ENCODE measurements around the gene OR2T10. TPM values are rescaled to one million over a fixed set of nuclear protein-coding genes. Genes with fewer than 3 reads are reported as not detected.
"Not testable (repeated sequence)": the region's sequence is repeated elsewhere in the genome, so short reads cannot be mapped to it uniquely, and the experiment has no call there.

The OR2T10 gene
- polyA plus RNA-seq, 1 experiment = not detected

DNA sequence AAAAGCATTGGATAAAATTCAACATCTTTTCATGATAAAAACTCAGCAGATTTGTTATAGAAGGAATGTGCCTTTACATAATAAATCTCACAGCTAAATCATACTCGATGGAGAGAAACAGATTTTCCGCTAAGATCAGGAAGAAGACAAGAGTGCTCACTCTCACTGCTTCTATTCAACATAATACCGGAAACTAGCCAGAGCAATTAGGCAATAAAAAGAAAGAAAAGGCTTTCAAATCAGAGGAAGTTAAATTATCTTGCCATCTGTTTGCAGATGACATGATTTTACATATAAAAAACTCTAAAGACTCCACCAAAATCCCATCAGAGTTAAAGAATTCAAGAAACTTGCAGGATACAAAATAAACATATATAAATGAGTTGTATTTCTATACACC lies 26.7 kb downstream of the OR2T10 start:
- CTCF ChIA-PET; POLR2A ChIA-PET; DNase-seq (ENCODE audit: low read depth): not testable (repeated sequence)

DNA sequence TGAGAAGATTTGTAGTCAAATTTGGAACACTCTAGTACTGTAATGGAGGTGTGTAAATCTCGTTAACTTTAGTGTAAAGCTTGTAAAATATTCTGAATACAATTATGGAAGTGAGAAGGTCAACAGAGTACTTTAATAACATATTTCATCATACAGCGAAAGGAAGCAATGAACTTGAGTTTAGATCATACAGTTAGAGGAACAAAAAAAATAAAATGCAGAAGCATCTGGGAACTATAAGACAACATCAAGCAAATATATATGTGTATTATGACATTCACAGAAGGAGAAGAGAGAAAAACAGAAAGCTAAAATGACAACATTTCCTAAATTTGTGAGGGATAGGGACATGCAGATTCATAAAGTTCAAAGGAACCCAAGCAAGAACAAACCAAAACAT lies 28.5 kb downstream of the OR2T10 start:
- DNase-seq (ENCODE audit: low read depth); CTCF ChIA-PET: not testable (repeated sequence)

More for the DNA sequence above, 26.7 kb downstream of the OR2T10 start:
- H3K4me3 ChIP-seq (ENCODE audit: low read depth, low read length); H3K27me3 ChIP-seq (ENCODE audit: control insufficient read depth, insufficient read depth, low read length); H3K36me3 ChIP-seq (ENCODE audit: control insufficient read depth, insufficient read depth, low read length): not testable (repeated sequence)

DNA sequence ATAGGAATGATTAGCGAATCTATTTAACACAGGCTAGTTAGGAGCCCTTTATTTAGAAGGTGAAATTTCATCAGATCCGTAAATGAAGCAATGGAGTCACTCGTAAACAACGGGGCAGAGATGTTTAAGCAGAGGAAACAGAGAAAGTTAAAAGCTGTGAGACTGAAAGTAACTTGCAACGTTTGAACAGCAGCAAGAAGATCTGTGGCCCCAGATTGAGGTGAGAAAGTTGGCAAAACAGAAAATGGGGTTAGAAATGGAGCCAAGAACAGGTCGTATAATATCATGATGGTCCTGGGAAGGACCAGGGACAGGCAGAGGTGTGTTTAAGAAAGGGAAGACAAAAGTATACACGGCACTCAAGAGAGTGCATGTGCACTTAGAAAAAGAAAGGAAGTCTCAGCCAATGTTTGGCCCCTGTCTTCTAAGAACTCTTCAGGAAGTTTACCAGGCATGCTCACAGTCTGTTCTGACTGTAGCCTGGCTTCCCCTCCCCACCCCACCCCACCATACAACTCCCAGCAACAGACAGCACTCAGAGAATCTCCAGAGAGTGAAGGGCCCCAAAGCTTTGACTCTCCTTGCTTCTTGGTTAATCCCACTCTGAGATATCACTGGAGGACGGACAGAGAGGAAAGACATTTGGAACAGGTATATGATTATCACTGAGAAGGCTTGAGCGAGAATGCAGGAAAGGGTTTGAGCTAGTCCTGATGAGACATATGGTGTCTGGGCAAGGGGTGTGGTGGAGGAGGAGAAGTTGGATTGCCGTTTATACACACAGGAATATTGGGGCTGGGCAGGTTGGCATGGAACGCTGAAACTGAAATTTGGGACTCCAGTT lies 31.7 kb downstream of the OR2T10 start:
- CTCF ChIA-PET; H3K4me3 ChIP-seq (ENCODE audit: low read depth, low read length); H3K27me3 ChIP-seq (ENCODE audit: control insufficient read depth, insufficient read depth, low read length); H3K36me3 ChIP-seq (ENCODE audit: control insufficient read depth, insufficient read depth, low read length); POLR2A ChIA-PET; DNase-seq (ENCODE audit: low read depth): not testable (repeated sequence)

More for the DNA sequence above, 28.5 kb downstream of the OR2T10 start:
- H3K36me3 ChIP-seq (ENCODE audit: control insufficient read depth, insufficient read depth, low read length); H3K27me3 ChIP-seq (ENCODE audit: control insufficient read depth, insufficient read depth, low read length); H3K4me3 ChIP-seq (ENCODE audit: low read depth, low read length); POLR2A ChIA-PET: not testable (repeated sequence)

DNA sequence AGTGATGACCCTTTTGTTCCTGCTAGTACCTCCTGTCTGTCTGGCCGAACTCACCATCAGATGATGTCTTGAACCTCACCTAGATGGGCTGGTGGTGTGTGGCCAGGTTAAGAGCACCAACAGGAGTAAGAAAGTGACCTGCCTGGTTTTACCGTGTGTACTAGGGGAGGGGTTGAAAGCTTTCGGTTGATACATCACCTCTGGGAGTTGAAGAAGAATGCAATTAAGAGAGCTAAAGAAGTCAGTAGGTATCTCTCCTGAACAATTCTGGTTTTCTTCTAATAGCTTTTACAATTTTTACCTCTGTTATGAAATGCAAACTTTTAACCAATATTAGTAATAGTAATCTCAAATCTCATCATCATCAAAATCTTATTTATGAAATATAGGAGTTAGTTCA lies 34.8 kb downstream of the OR2T10 start, which contains the start of gene OR2T29:
Gene OR2T29, minus strand, starts transcription at position 101 of the 400 bp plus-strand sequence. CDS start 3,281 bp downstream, outside the sequence.
- POLR2A ChIA-PET; H3K4me3 ChIP-seq (ENCODE audit: low read depth, low read length); H3K27me3 ChIP-seq (ENCODE audit: control insufficient read depth, insufficient read depth, low read length); DNase-seq (ENCODE audit: low read depth); H3K36me3 ChIP-seq (ENCODE audit: control insufficient read depth, insufficient read depth, low read length); CTCF ChIA-PET: not testable (repeated sequence)

DNA sequence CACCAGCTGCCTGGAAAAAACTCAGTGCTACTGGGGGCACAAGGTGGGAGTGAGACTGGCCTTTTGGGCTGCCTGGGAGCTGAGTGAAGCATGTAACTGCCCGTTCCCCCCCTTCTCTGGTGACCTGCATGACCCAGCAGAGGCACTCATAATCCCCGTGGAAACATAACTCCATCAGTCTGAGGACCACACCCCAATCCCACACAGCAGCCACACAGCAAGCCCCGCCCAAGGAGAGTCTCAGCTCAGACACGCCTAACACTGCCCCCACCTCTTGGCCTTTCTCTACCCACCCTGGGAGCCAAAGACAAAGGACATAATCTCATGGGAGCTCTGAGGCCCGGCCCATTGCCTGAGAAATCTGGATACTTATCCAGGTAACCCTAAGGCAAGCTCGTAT lies 46.5 kb downstream of the OR2T10 start:
- POLR2A ChIA-PET; H3K27me3 ChIP-seq (ENCODE audit: control insufficient read depth, insufficient read depth, low read length); CTCF ChIA-PET; H3K4me3 ChIP-seq (ENCODE audit: low read depth, low read length); DNase-seq (ENCODE audit: low read depth); H3K36me3 ChIP-seq (ENCODE audit: control insufficient read depth, insufficient read depth, low read length): not testable (repeated sequence)

DNA sequence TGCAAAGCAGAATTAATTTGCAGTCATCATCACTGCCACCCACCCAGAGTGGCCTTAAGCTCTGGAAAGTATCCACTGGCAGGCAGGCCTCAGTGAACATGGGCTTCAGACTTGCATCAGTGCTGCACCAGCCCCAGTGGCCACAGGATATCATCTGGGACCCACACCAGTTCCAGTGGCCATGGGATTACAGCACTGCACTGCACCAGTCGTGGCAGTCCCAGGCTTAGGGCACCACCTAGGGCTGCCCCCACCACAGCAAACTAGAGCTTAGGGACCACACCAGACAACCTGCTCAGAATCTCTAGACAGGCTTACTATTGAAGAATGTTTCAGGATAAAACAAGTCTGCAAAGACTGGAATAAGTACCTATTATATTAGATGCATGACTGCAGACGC lies 50.1 kb downstream of the OR2T10 start:
- DNase-seq (ENCODE audit: low read depth); POLR2A ChIA-PET; CTCF ChIA-PET; H3K36me3 ChIP-seq (ENCODE audit: control insufficient read depth, insufficient read depth, low read length); H3K4me3 ChIP-seq (ENCODE audit: low read depth, low read length); H3K27me3 ChIP-seq (ENCODE audit: control insufficient read depth, insufficient read depth, low read length): not testable (repeated sequence)

Small RNA genes lying within 50 kb of the gene (small RNA-seq; reads per million reads assigned to genes)
- not detected for gene RF00019 (ENCODE audit: insufficient read length, low read depth, low replicate concordance)

Other genes starting within 250 kb of the OR2T10 start
- gene OR14C36, start 248.9 kb downstream of the OR2T10 start, polyA plus RNA-seq (2011; rRNA removed) = not detected in 2 replicates
- not detected in 2 replicates for gene OR2T4, start 236.0 kb downstream of the OR2T10 start, polyA plus RNA-seq (2011; rRNA removed)
- not detected in 2 replicates for gene OR2T6, start 222.0 kb downstream of the OR2T10 start, polyA plus RNA-seq (2011; rRNA removed)
- gene OR2T1, start 194.7 kb downstream of the OR2T10 start, polyA plus RNA-seq (2011; rRNA removed) = not detected in 2 replicates
- not detected in 2 replicates for gene OR2T2, start 152.1 kb downstream of the OR2T10 start, polyA plus RNA-seq (2011; rRNA removed)
- not detected in 2 replicates for gene OR2T3, start 124.3 kb downstream of the OR2T10 start, polyA plus RNA-seq (2011; rRNA removed)
- gene OR2T5, start 109.1 kb downstream of the OR2T10 start, polyA plus RNA-seq (2011; rRNA removed) = not detected in 2 replicates
- not detected in 2 replicates for gene OR2G6, start 89.6 kb downstream of the OR2T10 start, polyA plus RNA-seq (2011; rRNA removed)
- gene OR2T29, start 34.9 kb downstream of the OR2T10 start, polyA plus RNA-seq (2011; rRNA removed) = not detected in 2 replicates
- not detected in 2 replicates for gene OR2T34, start 22.9 kb downstream of the OR2T10 start, polyA plus RNA-seq (2011; rRNA removed)
- not detected in 2 replicates for gene OR2T11, start 37.4 kb upstream of the OR2T10 start, polyA plus RNA-seq (2011; rRNA removed)
- not detected in 2 replicates for gene OR2T35, start 47.6 kb upstream of the OR2T10 start, polyA plus RNA-seq (2011; rRNA removed)
- gene OR2T27, start 57.8 kb upstream of the OR2T10 start, polyA plus RNA-seq (2011; rRNA removed) = not detected in 2 replicates
- gene OR14I1, start 105.1 kb upstream of the OR2T10 start, polyA plus RNA-seq (2011; rRNA removed) = not detected in 2 replicates
- not detected in 2 replicates for gene LYPD8, start 158.1 kb upstream of the OR2T10 start, polyA plus RNA-seq (2011; rRNA removed)
- gene SH3BP5L, start 228.2 kb upstream of the OR2T10 start, polyA plus RNA-seq (2011; rRNA removed) = 23.2 and 32.5 TPM in 2 replicates
- gene ZNF672, start 240.5 kb upstream of the OR2T10 start, polyA plus RNA-seq (2011; rRNA removed) = 13.9 and 17.1 TPM in 2 replicates